MM.1S (cell line): Measurements from ENCODE around the gene FAM219A.

ENCODE experiments used
- DNase-seq: peaks from one replicate; pipeline ENCODE4 v3.0.0-alpha.2; 2015
- H2AFZ ChIP-seq: fragments of 300-600 bp; sonication (generic); 2 replicates; pipeline ENCODE4 v1.6.0; 2016; ENCODE audit warnings: antibody characterized with exemption, low read length
- H3F3A ChIP-seq: fragments of 300-600 bp; sonication (generic); 2 replicates; pipeline ENCODE4 v1.6.1; 2016; ENCODE audit warnings: mild to moderate bottlenecking, antibody characterized with exemption, low read length, moderate library complexity, mixed read lengths; ENCODE audit not compliant: insufficient read depth
- H3K27ac ChIP-seq: fragments of 300-600 bp; sonication (generic); 2 replicates; pipeline ENCODE4 v1.5.1; 2016; ENCODE audit warnings: mild to moderate bottlenecking, low read length
- H3K27me3 ChIP-seq: fragments of 300-600 bp; sonication (generic); replicated peaks from 2 replicates; pipeline ENCODE4 v1.6.0; 2016; ENCODE audit warnings: low read length; ENCODE audit not compliant: insufficient read depth
- H3K36me3 ChIP-seq: fragments of 300-600 bp; sonication (generic); replicated peaks from 2 replicates; pipeline ENCODE4 v1.6.1; 2016; ENCODE audit warnings: mild to moderate bottlenecking, low read length, mixed read lengths; ENCODE audit not compliant: insufficient read depth
- H3K4me1 ChIP-seq: fragments of 300-600 bp; sonication (generic); 2 replicates; pipeline ENCODE4 v1.6.1; 2016; ENCODE audit warnings: low read length, mixed read lengths
- H3K4me2 ChIP-seq: fragments of 300-600 bp; sonication (generic); 2 replicates; pipeline ENCODE4 v1.6.0; 2016; ENCODE audit warnings: low read depth, low read length
- H3K4me3 ChIP-seq: fragments of 300-600 bp; sonication (generic); 2 replicates; pipeline ENCODE4 v1.5.1; 2016; ENCODE audit warnings: low read length, mixed read lengths
- H3K79me2 ChIP-seq: fragments of 300-600 bp; sonication (generic); 2 replicates; pipeline ENCODE4 v1.6.1; 2016; ENCODE audit warnings: mixed run types, low read length, mixed read lengths
- H3K9ac ChIP-seq: fragments of 300-600 bp; sonication (generic); 2 replicates; pipeline ENCODE4 v1.6.1; 2016; ENCODE audit warnings: low read length, mixed read lengths
- H3K9me2 ChIP-seq: fragments of 300-600 bp; sonication (generic); replicated peaks from 2 replicates; pipeline ENCODE4 v1.6.1; 2016; ENCODE audit warnings: mild to moderate bottlenecking, low read length, mixed read lengths; ENCODE audit not compliant: insufficient read depth
- H3K9me3 ChIP-seq: fragments of 300-600 bp; sonication (generic); replicated peaks from 2 replicates; pipeline ENCODE4 v1.6.1; 2016; ENCODE audit warnings: mild to moderate bottlenecking, low read length, mixed read lengths; ENCODE audit not compliant: insufficient read depth
- H4K20me1 ChIP-seq: fragments of 300-600 bp; sonication (generic); 2 replicates; pipeline ENCODE4 v1.6.1; 2016; ENCODE audit warnings: mild to moderate bottlenecking, low read length, moderate library complexity, mixed read lengths; ENCODE audit not compliant: insufficient read depth
- CTCF ChIP-seq: fragments of 300-600 bp; sonication (generic); IDR thresholded peaks from 2 replicates; pipeline ENCODE4 v1.5.1; 2016; ENCODE audit warnings: antibody characterized with exemption, low read length, mixed read lengths
- EZH2 ChIP-seq: fragments of 300-600 bp; sonication (generic); optimal IDR thresholded peaks from 2 replicates; pipeline ENCODE3; 2017; ENCODE audit warnings: low read depth, mild to moderate bottlenecking, antibody characterized with exemption, low read length, mixed read lengths
- EZH2phosphoT487 ChIP-seq: fragments of 300-600 bp; sonication (generic); IDR thresholded peaks from 2 replicates; pipeline ENCODE4 v1.6.1; 2018; ENCODE audit warnings: antibody characterized with exemption, low read length

FAM219A gene

GRCh38 chr9:34375901-34376595 is 82.3 kb downstream of the FAM219A start:
- peaks cover 12% of the 10 kb centered on the region for H3K4me1 ChIP-seq
- H4K20me1 ChIP-seq, result no peaks in the 10 kb centered on the region
- peak overlapping the region; percentile 93 for H3K4me2 ChIP-seq
- H3K9me2 ChIP-seq, result no peaks in the 10 kb centered on the region
- H3K27me3 ChIP-seq, result no peaks in the 10 kb centered on the region
- DNase-seq, result peak; percentile 80
- no peaks in the 10 kb centered on the region for H3K36me3 ChIP-seq
- no peaks in the 10 kb centered on the region for H3K9me3 ChIP-seq
- peak overlapping the region; percentile 83 for H3K4me3 ChIP-seq
- H3F3A ChIP-seq, result no peaks in the 10 kb centered on the region; the same call in 1 of the 2 replicates
- H2AFZ ChIP-seq, result peak overlapping the region; percentile 84
- peak overlapping the region; percentile 8; the same call in 1 of the 2 replicates for H3K27ac ChIP-seq
- no peaks in the 10 kb centered on the region for H3K79me2 ChIP-seq
- TF ChIP-seq EZH2phosphoT487, result no peak
- TF ChIP-seq CTCF, result peak; percentile 60
- no peak for TF ChIP-seq EZH2
- H3K9ac ChIP-seq, result peak overlapping the region; percentile 58

GRCh38 chr9:34374905-34375552 is 83.3 kb downstream of the FAM219A start:
- Histone ChIP-seq H3K36me3 (no peaks in the 10 kb centered on the region), H3K9ac (no peak overlapping the region), H2AFZ (no peak overlapping the region), H3K4me2 (0 out of 2 replicates have a peak overlapping the region, but pooled peaks have one; percentile 93), H3K9me3 (no peaks in the 10 kb centered on the region), H3K79me2 (no peaks in the 10 kb centered on the region), H3K27ac (no peak overlapping the region), H3K4me3 (no peak overlapping the region), H4K20me1 (no peaks in the 10 kb centered on the region), H3K9me2 (no peaks in the 10 kb centered on the region), H3K4me1 (peaks cover 4% of the 10 kb centered on the region), H3F3A (no peaks in the 10 kb centered on the region; the same call in 1 of the 2 replicates), H3K27me3 (no peaks in the 10 kb centered on the region)
- no peak for DNase-seq
- TF ChIP-seq EZH2phosphoT487, result no peak
- no peak for TF ChIP-seq EZH2
- no peak; the same call in 1 of the 2 replicates for TF ChIP-seq CTCF

GRCh38 chr9:34374339-34374738 is 84.0 kb downstream of the FAM219A start:
- no peaks in the 10 kb centered on the region for H3K27me3 ChIP-seq
- no peak overlapping the region for H2AFZ ChIP-seq
- H3K9me2 ChIP-seq, result no peaks in the 10 kb centered on the region
- H3F3A ChIP-seq, result no peaks in the 10 kb centered on the region; the same call in 1 of the 2 replicates
- no peaks in the 10 kb centered on the region for H3K79me2 ChIP-seq
- H3K4me3 ChIP-seq, result no peak overlapping the region
- H3K9me3 ChIP-seq, result no peaks in the 10 kb centered on the region
- H3K36me3 ChIP-seq, result no peaks in the 10 kb centered on the region
- H3K9ac ChIP-seq, result no peak overlapping the region
- DNase-seq, result no peak
- H3K27ac ChIP-seq, result no peak overlapping the region
- no peaks in the 10 kb centered on the region for H3K4me1 ChIP-seq
- H4K20me1 ChIP-seq, result no peaks in the 10 kb centered on the region
- no peak overlapping the region for H3K4me2 ChIP-seq
- no peak for TF ChIP-seq CTCF
- TF ChIP-seq EZH2, result no peak
- TF ChIP-seq EZH2phosphoT487, result no peak
